GM06990 (cell line): ENCODE measurements around the gene SENP5.

Experiments used
- DNase-seq: peaks from one replicate; pipeline ENCODE4 v3.0.0-alpha.2; 2011; ENCODE audit not compliant: insufficient read length; ENCODE audit errors: extremely low read depth
- H3K27me3 ChIP-seq: replicated peaks from 2 replicates; pipeline ENCODE4 v1.6.0; 2011; ENCODE audit warnings: low read length; ENCODE audit not compliant: control insufficient read depth, insufficient read depth
- H3K36me3 ChIP-seq: 2 replicates; pipeline ENCODE4 v1.5.1; 2011; ENCODE audit warnings: low read length; ENCODE audit not compliant: control insufficient read depth, insufficient read depth
- H3K4me3 ChIP-seq: replicated peaks from 2 replicates; pipeline ENCODE4 v1.5.1; 2011; ENCODE audit warnings: low read depth, mild to moderate bottlenecking, control low read depth, low read length
- CTCF ChIP-seq: IDR thresholded peaks from 2 replicates; pipeline ENCODE4 v1.5.1; 2011; ENCODE audit warnings: low read length, control low read depth, mild to moderate bottlenecking, inconsistent platforms; ENCODE audit not compliant: insufficient read depth, poor library complexity, severe bottlenecking

Gene SENP5

GRCh38 chr3:196918968-196919367, 51.2 kb downstream of the SENP5 start:
- DNase-seq, result no peak
- H3K36me3 ChIP-seq, result peaks cover 5% of the 10 kb centered on the region
- no peak for TF ChIP-seq CTCF
- no peaks in the 10 kb centered on the region for H3K27me3 ChIP-seq
- no peak overlapping the region for H3K4me3 ChIP-seq

DNA sequence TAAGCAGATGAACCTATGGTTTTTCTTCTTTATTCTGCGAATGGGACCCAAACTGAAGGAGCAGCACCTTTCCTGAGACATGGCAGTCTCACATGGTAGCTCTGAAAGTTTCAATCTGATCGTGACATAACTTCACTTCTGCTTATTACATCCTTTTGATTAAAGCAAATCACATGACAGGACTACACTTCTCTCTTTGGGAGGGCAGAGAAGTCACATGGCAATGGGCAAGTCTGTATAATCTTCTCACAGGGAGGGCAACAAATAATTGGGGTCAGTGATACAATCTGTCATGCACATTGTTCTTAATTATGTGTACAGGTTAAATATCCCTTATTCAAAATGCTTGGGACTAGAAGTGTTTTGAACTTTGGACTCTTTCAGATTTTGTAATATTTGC, 53.0 kb downstream of the SENP5 start:
- Histone ChIP-seq H3K27me3 (no peaks in the 10 kb centered on the region), H3K4me3 (no peak overlapping the region), H3K36me3 (peaks cover 2% of the 10 kb centered on the region)
- DNase-seq, result no peak
- no peak for TF ChIP-seq CTCF

- H3K36me3 ChIP-seq, result peaks cover 7% of the 10 kb centered on the region
- no peaks in the 10 kb centered on the region for H3K27me3 ChIP-seq
- no peak for DNase-seq
- H3K4me3 ChIP-seq, result no peak overlapping the region
- no peak for TF ChIP-seq CTCF
Observed at GRCh38 chr3:196927571-196928453, 60.1 kb downstream of the SENP5 start.

DNA sequence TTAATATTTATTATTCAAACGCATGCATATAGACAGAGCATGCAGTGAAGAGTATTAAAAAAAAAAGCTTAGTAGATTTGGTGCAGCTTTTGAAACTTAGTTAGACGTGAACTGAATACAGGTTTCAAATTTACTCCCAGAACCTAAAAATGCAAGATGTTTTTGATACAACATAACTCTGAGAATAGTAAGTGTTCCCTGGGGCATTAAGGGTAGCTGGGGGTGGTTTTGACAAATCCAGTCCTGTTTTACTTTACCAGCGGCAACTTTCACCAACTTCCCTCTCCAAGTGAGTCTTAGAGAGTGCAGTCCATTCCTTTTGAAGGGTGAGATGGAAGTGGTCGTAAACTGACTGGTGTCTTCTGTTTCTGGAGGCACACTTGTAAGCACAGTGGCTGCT, 63.4 kb downstream of the SENP5 start:
- no peak for DNase-seq
- H3K36me3 ChIP-seq, result peaks cover 12% of the 10 kb centered on the region
- no peak for TF ChIP-seq CTCF
- H3K27me3 ChIP-seq, result no peaks in the 10 kb centered on the region
- H3K4me3 ChIP-seq, result no peak overlapping the region

DNA sequence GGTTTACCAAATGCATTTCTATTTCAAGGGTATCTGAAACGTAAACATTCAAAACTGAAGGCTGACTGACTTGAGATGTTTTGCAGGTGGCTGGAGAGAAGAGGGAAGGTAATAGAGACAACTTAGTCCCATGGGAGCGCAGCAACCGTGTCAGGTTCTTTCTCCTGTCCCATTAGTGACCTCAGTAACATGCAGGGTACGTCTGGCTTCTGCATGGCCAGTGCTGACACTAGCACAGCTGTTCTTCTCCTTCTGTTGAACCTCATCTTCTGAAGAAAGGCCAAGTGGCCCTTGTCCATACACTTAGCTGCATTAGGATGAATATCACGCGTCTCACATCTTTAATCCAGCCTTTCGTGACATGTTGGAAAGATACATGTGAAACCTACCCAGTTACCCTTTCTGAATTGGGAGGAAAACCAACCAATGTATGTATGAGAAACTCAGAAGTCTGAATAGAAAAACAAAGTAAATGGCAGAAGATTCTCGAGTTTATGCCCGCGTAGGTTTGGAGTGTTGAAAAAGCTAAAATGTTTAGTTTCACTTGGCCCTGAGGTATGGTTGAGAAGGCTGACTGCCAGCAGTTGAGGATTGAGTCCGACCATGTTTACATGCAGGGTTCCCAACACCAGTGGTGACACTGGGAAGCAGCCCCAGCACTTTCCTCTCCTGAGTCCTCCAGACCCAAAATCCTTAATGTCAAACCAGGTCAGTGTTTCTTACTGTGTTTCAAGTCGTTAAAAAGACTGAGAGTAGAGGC, 64.3 kb downstream of the SENP5 start:
- no peak for DNase-seq
- Histone ChIP-seq H3K4me3 (no peak overlapping the region; the same call in 1 of the 2 replicates), H3K27me3 (no peaks in the 10 kb centered on the region), H3K36me3 (peaks cover 15% of the 10 kb centered on the region)
- TF ChIP-seq CTCF, result no peak
